GM21619 (cell line): ENCODE data around the gene DUOX2.
A peak's percentile ranks its signal among the peaks of the same experiment; 100 is the strongest.
"Not testable (repeated sequence)": the region's sequence is repeated elsewhere in the genome, so short reads cannot be mapped to it uniquely, and the experiment has no call there.

Source experiments
- ATAC-seq: cut with Tn5 transposase; IDR thresholded peaks from one replicate; pipeline ENCODE4 v1.9.1; 2021; ENCODE audit not compliant: unreplicated experiment

The DUOX2 gene

GRCh38 chr15:45120081-45120972 is 6.4 kb upstream of the DUOX2 start:
- ATAC-seq = no peak

- no peak for ATAC-seq
These were observed 5.0 kb upstream of the DUOX2 start for GRCh38 chr15:45118996-45119395.

GRCh38 chr15:45118131-45118588 is 4.2 kb upstream of the DUOX2 start:
- ATAC-seq = peak; percentile 86

GRCh38 chr15:45117308-45118130 is 3.5 kb upstream of the DUOX2 start:
- no peak for ATAC-seq

- no peak for ATAC-seq
These were observed 2.7 kb upstream of the DUOX2 start for GRCh38 chr15:45116482-45117307.

- ATAC-seq = no peak
These were observed 2.1 kb upstream of the DUOX2 start for GRCh38 chr15:45116006-45116481.

- no peak for ATAC-seq
These were observed 1.4 kb upstream of the DUOX2 start for GRCh38 chr15:45115312-45115820.

GRCh38 chr15:45114751-45115085 is 746 bp upstream of the DUOX2 start:
- ATAC-seq = no peak

GRCh38 chr15:45113380-45113990 is 487 bp downstream of the DUOX2 start:
- ATAC-seq = no peak

- ATAC-seq = no peak
These were observed 1.2 kb downstream of the DUOX2 start for GRCh38 chr15:45112591-45113379.

GRCh38 chr15:45112143-45112590 is 1.8 kb downstream of the DUOX2 start:
- ATAC-seq = no peak

- no peak for ATAC-seq
These were observed 2.4 kb downstream of the DUOX2 start for GRCh38 chr15:45111390-45112142.

GRCh38 chr15:45110256-45110820 is 3.6 kb downstream of the DUOX2 start:
- ATAC-seq = no peak

- ATAC-seq = no peak
These were observed 5.9 kb downstream of the DUOX2 start for GRCh38 chr15:45107941-45108630.

- ATAC-seq = no peak
These were observed 7.8 kb downstream of the DUOX2 start for GRCh38 chr15:45106002-45106790.

GRCh38 chr15:45105586-45105985 is 8.4 kb downstream of the DUOX2 start:
- no peak for ATAC-seq

GRCh38 chr15:45104170-45104569 is 9.8 kb downstream of the DUOX2 start:
- ATAC-seq = not testable (repeated sequence)
